ENCODE measurements around the gene SGK1.
"Not testable (repeated sequence)": the region's sequence is repeated elsewhere in the genome, so short reads cannot be mapped to it uniquely, and the experiment has no call there.

SGK1 gene

GRCh38 chr6:134326192-134326591, 8.3 kb upstream of the SGK1 start:
- DNase-seq, result not testable (repeated sequence)

- DNase-seq, result no peak
Observed at GRCh38 chr6:134324766-134325165, 6.9 kb upstream of the SGK1 start.

GRCh38 chr6:134324141-134324540, 6.2 kb upstream of the SGK1 start:
- no peak for DNase-seq

GRCh38 chr6:134323698-134324097, 5.8 kb upstream of the SGK1 start:
- DNase-seq, result no peak

- DNase-seq, result no peak
Observed at GRCh38 chr6:134323294-134323693, 5.4 kb upstream of the SGK1 start.

- no peak for DNase-seq
Observed at GRCh38 chr6:134322216-134322615, 4.3 kb upstream of the SGK1 start.

GRCh38 chr6:134321246-134321645, 3.3 kb upstream of the SGK1 start:
- no peak for DNase-seq

- DNase-seq, result not testable (repeated sequence)
Observed at GRCh38 chr6:134319686-134320085, 1.8 kb upstream of the SGK1 start.

GRCh38 chr6:134318974-134319281, 1.0 kb upstream of the SGK1 start:
- DNase-seq, result no peak

GRCh38 chr6:134318236-134318973, 493 bp upstream of the SGK1 start:
- DNase-seq, result no peak

GRCh38 chr6:134316733-134317431, 1.0 kb downstream of the SGK1 start:
- no peak for DNase-seq

GRCh38 chr6:134315974-134316441, 1.9 kb downstream of the SGK1 start:
- DNase-seq, result no peak

- DNase-seq, result no peak
Observed at GRCh38 chr6:134315189-134315588, 2.7 kb downstream of the SGK1 start.

- DNase-seq, result no peak
Observed at GRCh38 chr6:134314006-134314821, 3.7 kb downstream of the SGK1 start.

GRCh38 chr6:134312038-134312660, 5.8 kb downstream of the SGK1 start:
- no peak for DNase-seq

GRCh38 chr6:134310817-134311216, 7.1 kb downstream of the SGK1 start:
- no peak for DNase-seq

- no peak for DNase-seq
Observed at GRCh38 chr6:134309983-134310605, 7.8 kb downstream of the SGK1 start.

GRCh38 chr6:134309227-134309626, 8.7 kb downstream of the SGK1 start:
- DNase-seq, result no peak

GRCh38 chr6:134308800-134309199, 9.1 kb downstream of the SGK1 start:
- DNase-seq, result no peak

GRCh38 chr6:134307870-134308269, 10.0 kb downstream of the SGK1 start:
- no peak for DNase-seq

GRCh38 chr6:134307075-134307474, 10.8 kb downstream of the SGK1 start:
- no peak for DNase-seq

GRCh38 chr6:134304381-134304780, 13.5 kb downstream of the SGK1 start:
- not testable (repeated sequence) for DNase-seq

GRCh38 chr6:134303891-134304290, 14.0 kb downstream of the SGK1 start:
- no peak for DNase-seq

Data from effector CD8-positive, alpha-beta T cell (primary cell).